Upper lobe of left lung (tissue), 6 donors: ENCODE results near the gene DCAF8. TPM values are rescaled to one million over a fixed set of nuclear protein-coding genes. Genes with fewer than 3 reads are reported as not detected.
A peak's percentile ranks its signal among the peaks of the same experiment; 100 is the strongest.

ENCODE experiments used
- ATAC-seq, 2 donors: fragments of 200-7000 bp; cut with Tn5 transposase; one replicate each; pipeline ENCODE4 v1.9.1; 2022; ENCODE audit warnings: mild to moderate bottlenecking in 2 of 2, moderate library complexity in 2 of 2; ENCODE audit not compliant: low FRiP score in 2 of 2
- DNase-seq, 2 donors: peaks; one replicate each; pipeline ENCODE4 v3.0.0-alpha.2; 2019 to 2020
- H3K27ac ChIP-seq, 4 donors: fragments of 200-600 bp; sonication (generic); one replicate each; pipeline ENCODE4 v1.5.1; 2016 to 2019
- H3K27me3 ChIP-seq, 4 donors: fragments of 200-600 bp; sonication (generic); one replicate each; pipeline ENCODE4 v1.5.1; 2017 to 2019
- H3K36me3 ChIP-seq, 4 donors: fragments of 200-600 bp; sonication (generic); one replicate each; pipeline ENCODE4 v1.5.1; 2016 to 2019
- H3K4me1 ChIP-seq, 4 donors: fragments of 200-600 bp; sonication (generic); one replicate each; pipeline ENCODE4 v1.5.1; 2018 to 2019
- H3K4me3 ChIP-seq, 4 donors: fragments of 200-600 bp; sonication (generic); one replicate each; pipeline ENCODE4 v1.5.1; 2017 to 2019; ENCODE audit warnings: mild to moderate bottlenecking in 2 of 4, moderate library complexity in 1 of 4
- H3K9me3 ChIP-seq, 4 donors: fragments of 200-600 bp; sonication (generic); one replicate each; pipeline ENCODE4 v1.5.1; 2018 to 2019
- CTCF ChIP-seq, 6 experiments: fragments of 450-650 bp in 4 of 6; fragments of 200-600 bp in 2 of 6; sonication (generic) in 2 of 6; IDR thresholded peaks; one replicate each; pipeline ENCODE4 v1.5.1; 2016 to 2019; ENCODE audit warnings: antibody characterized with exemption in 6 of 6
- EP300 ChIP-seq, 4 donors: sonication (generic); formaldehyde crosslinking; IDR thresholded peaks; one replicate each; pipeline ENCODE4 v1.5.1; 2017; ENCODE audit warnings: antibody characterized with exemption in 4 of 4, control low read depth in 2 of 4
- POLR2A ChIP-seq, 4 donors: fragments of 450-650 bp; IDR thresholded peaks; one replicate each; pipeline ENCODE4 v1.5.1; 2016 to 2017; ENCODE audit warnings: antibody characterized with exemption in 4 of 4, mild to moderate bottlenecking in 2 of 4
- POLR2AphosphoS5 ChIP-seq, 2 donors: sonication (generic); formaldehyde crosslinking; IDR thresholded peaks; one replicate each; pipeline ENCODE4 v1.5.1; 2017; ENCODE audit warnings: antibody characterized with exemption in 2 of 2
- WGBS, 2 donors: methylation state at CpG; one replicate each; pipeline ENCODE4 v1.1.5; 2017 to 2018; 5-methylcytosine and 5-hydroxymethylcytosine counted together
- total RNA-seq, 6 donors: library from RNA; depleted of rRNA in 4 of 6; stranded (reverse); fragments of >200 nt in 4 of 6; gene quantifications; one replicate each; pipeline versions ENCODE4 v1.1.0 to v1.2.1, GENCODE V29; 2016 to 2021
- donor health status: DM: no; HTN: no; CAD: no; lungs with moderate emphysema.
- donor health status: DM: no; HTN: yes; CAD: no; lungs with severe emphysema.

The DCAF8 gene
- total RNA-seq, 6 donors from 2014 or later: 108 to 340 (median 155) TPM

DNA sequence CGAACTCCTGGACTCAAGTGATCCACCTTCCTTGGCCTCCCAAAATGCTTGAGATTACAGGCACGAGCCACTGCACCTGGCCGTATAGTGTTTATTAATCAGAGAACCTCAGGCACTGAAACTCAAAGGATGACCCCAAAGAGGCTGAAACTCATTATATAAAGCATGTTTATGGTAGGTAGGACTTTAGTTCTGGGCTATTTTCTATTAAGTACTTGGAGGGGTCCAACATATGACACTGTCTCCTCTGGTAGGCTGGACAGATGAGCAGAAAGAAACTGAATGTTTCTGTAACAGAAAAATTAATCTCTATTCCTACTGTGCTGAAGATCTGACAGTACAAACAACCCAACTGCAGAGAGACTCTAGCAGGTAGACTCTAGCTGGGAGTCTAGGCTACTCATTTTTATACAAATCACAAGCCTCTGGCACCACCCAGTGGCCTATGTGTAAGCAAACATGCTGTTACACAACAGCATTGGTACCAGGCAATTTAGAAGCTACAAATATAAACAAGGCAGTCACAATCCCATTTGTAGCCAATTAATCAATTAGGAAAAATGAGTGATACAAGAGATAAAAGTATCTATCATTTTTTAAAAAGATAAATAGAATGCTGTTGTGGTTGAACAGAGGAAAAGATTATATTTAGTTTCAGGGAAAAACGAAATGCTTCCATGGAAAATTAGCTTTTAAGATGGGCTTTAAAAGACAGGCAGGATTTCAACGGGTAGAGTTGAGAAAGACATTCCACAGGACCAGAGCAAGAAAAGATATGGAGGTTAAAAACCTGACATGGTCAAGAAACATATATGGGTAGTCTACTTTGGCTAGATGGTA, 10.4 kb downstream of the DCAF8 start:
- no peak overlapping the region for H3K4me3 ChIP-seq
- WGBS, 2 donors: 72 to 82% methylated on average over 5 of the region's 5 CpGs
- peaks cover 0 to 5% (median 1%) of the 10 kb centered on the region in 4 donors for H3K36me3 ChIP-seq
- no peaks in the 10 kb centered on the region for H3K9me3 ChIP-seq
- DNase-seq (peak in 1 of 2 donors; percentile 72), ATAC-seq (peak; percentile 88 to 89)
- H3K27me3 ChIP-seq: no peaks in the 10 kb centered on the region
- peak overlapping the region in 1 of 4 donors; percentile 9 for H3K27ac ChIP-seq
- no peak for TF ChIP-seq POLR2AphosphoS5 (IDR thresholded peaks at IDR 0.05)
- TF ChIP-seq CTCF (IDR thresholded peaks at IDR 0.05): peak; percentile 46 to 85 (median 72)
- H3K4me1 ChIP-seq: peaks cover 10 to 24% (median 15%) of the 10 kb centered on the region in 4 donors

- ATAC-seq (no peak), DNase-seq (no peak)
- H3K4me1 ChIP-seq: peaks cover 6 to 15% (median 9%) of the 10 kb centered on the region in 4 donors
- no peak for TF ChIP-seq CTCF (IDR thresholded peaks at IDR 0.05)
- TF ChIP-seq POLR2A (IDR thresholded peaks at IDR 0.05): no peak
- TF ChIP-seq POLR2AphosphoS5 (IDR thresholded peaks at IDR 0.05): no peak
- TF ChIP-seq EP300 (IDR thresholded peaks at IDR 0.05): no peak
- peaks cover 0 to 8% (median 1%) of the 10 kb centered on the region in 4 donors for H3K36me3 ChIP-seq
- H3K27me3 ChIP-seq: no peaks in the 10 kb centered on the region
- peak overlapping the region in 1 of 4 donors; percentile 9 for H3K27ac ChIP-seq
- H3K4me3 ChIP-seq: no peak overlapping the region
- no peaks in the 10 kb centered on the region for H3K9me3 ChIP-seq
Measured at GRCh38 chr1:160251011-160251410, 11.3 kb downstream of the DCAF8 start.

- Histone ChIP-seq H3K27ac (no peak overlapping the region), H3K9me3 (no peaks in the 10 kb centered on the region), H3K4me1 (peaks cover 8 to 17% (median 11%) of the 10 kb centered on the region in 4 donors), H3K27me3 (no peaks in the 10 kb centered on the region), H3K4me3 (no peak overlapping the region), H3K36me3 (peaks cover under 1 to 17% (median 7%) of the 10 kb centered on the region in 4 donors)
- 87 to 94% methylated on average over 1 of the region's 1 CpG for WGBS, 2 donors
- ATAC-seq (no peak), DNase-seq (no peak)
- TF ChIP-seq POLR2AphosphoS5 (IDR thresholded peaks at IDR 0.05) (no peak), POLR2A (IDR thresholded peaks at IDR 0.05) (no peak), CTCF (IDR thresholded peaks at IDR 0.05) (no peak), EP300 (IDR thresholded peaks at IDR 0.05) (no peak)
Measured at GRCh38 chr1:160247053-160247452, 15.3 kb downstream of the DCAF8 start.

GRCh38 chr1:160245434-160245833, 16.9 kb downstream of the DCAF8 start:
- ATAC-seq (no peak), DNase-seq (no peak)
- no peaks in the 10 kb centered on the region for H3K27me3 ChIP-seq
- H3K4me3 ChIP-seq: no peak overlapping the region
- no peak for TF ChIP-seq EP300 (IDR thresholded peaks at IDR 0.05)
- no peak for TF ChIP-seq CTCF (IDR thresholded peaks at IDR 0.05)
- no peak for TF ChIP-seq POLR2AphosphoS5 (IDR thresholded peaks at IDR 0.05)
- no peak for TF ChIP-seq POLR2A (IDR thresholded peaks at IDR 0.05)
- peaks cover 0 to 10% (median 4%) of the 10 kb centered on the region in 4 donors for H3K4me1 ChIP-seq
- no peak overlapping the region for H3K27ac ChIP-seq
- H3K36me3 ChIP-seq: peaks cover 3 to 32% (median 8%) of the 10 kb centered on the region in 4 donors
- H3K9me3 ChIP-seq: no peaks in the 10 kb centered on the region
- 96 to 100% methylated on average over 1 of the region's 1 CpG for WGBS, 2 donors
